GM12878 (cell line): ENCODE results near the gene CAP2. TPM values are rescaled to one million over a fixed set of nuclear protein-coding genes. Genes with fewer than 3 reads are reported as not detected.

ENCODE experiments used
- ATAC-seq: fragments of 200-7000 bp; cut with Tn5 transposase; 3 replicates; pipeline ENCODE4 v1.9.1; 2020; ENCODE audit warnings: mild to moderate bottlenecking, moderate library complexity
- BruUV-seq: library from RNA; stranded (reverse); fragments of 400-500 nt; replicated peaks from 2 replicates; lab custom pipeline; 2021; lab: Mats Ljungman, UMichigan
- CTCF ChIA-PET: fragments of 300-600 bp; sonication (Branson Sonifier 250); formaldehyde crosslinking; extraction: SDS; loops from one replicate; lab custom pipeline; 2021; ENCODE audit warnings: inconsistent platforms; lab: Yijun Ruan, JAX
- POLR2A ChIA-PET: fragments of 350-600 bp; formaldehyde crosslinking; extraction: SDS; loops from one replicate; lab custom pipeline; 2021; ENCODE audit warnings: inconsistent platforms; lab: Charles Lee
- RAD21 ChIA-PET: fragments of 300-600 bp; sonication (Branson Sonifier 250); formaldehyde crosslinking; loops from one replicate; lab custom pipeline; 2023; ENCODE audit warnings: antibody characterized with exemption; ENCODE audit not compliant: unreplicated experiment; lab: Charles Lee
- SMC1A ChIA-PET: fragments of 300-600 bp; sonication (Branson Sonifier 250); formaldehyde crosslinking; loops from one replicate; lab custom pipeline; 2023; ENCODE audit not compliant: unreplicated experiment, uncharacterized antibody; lab: Charles Lee
- DNase-seq: peaks from one replicate; pipeline ENCODE4 v3.0.0-alpha.2; 2011; ENCODE audit warnings: low read depth, low spot score
- FAIRE-seq: peaks from 3 replicates; lab custom pipeline; 2011; peaks lifted over from hg19 to GRCh38; lab: Jason Lieb, UNC
- H2AFZ ChIP-seq: 2 replicates; pipeline ENCODE4 v1.6.0; 2011; ENCODE audit warnings: low read depth, low read length, control low read depth; ENCODE audit not compliant: control insufficient read depth
- H3K27ac ChIP-seq: 2 replicates; pipeline ENCODE4 v1.5.1; 2011; ENCODE audit warnings: control low read depth; ENCODE audit not compliant: control insufficient read depth, insufficient read depth
- H3K27me3 ChIP-seq, 2 experiments: replicated peaks in 1 of 2; 2 replicates each; pipeline versions ENCODE4 v1.6.0 to v1.6.1; 2011; ENCODE audit warnings: low read length in 1 of 2; ENCODE audit not compliant: control insufficient read depth in 2 of 2, insufficient read depth in 2 of 2
- H3K36me3 ChIP-seq, 2 experiments: 2 replicates each; pipeline ENCODE4 v1.5.1; 2011; ENCODE audit warnings: low read length in 1 of 2; ENCODE audit not compliant: control insufficient read depth in 2 of 2, insufficient read depth in 2 of 2
- H3K4me1 ChIP-seq: 2 replicates; pipeline ENCODE4 v1.6.1; 2011; ENCODE audit warnings: mild to moderate bottlenecking, low read length, moderate library complexity, mixed read lengths; ENCODE audit not compliant: control insufficient read depth, insufficient read depth
- H3K4me2 ChIP-seq: 2 replicates; pipeline ENCODE4 v1.6.0; 2011; ENCODE audit warnings: control low read depth; ENCODE audit not compliant: control insufficient read depth, insufficient read depth
- H3K4me3 ChIP-seq: fragments of 200-600 bp; sonication (generic); 2 replicates; pipeline ENCODE4 v1.5.1; 2016
- H3K79me2 ChIP-seq: 2 replicates; pipeline ENCODE4 v1.6.0; 2011; ENCODE audit warnings: low read length; ENCODE audit not compliant: control insufficient read depth, insufficient read depth
- H3K9ac ChIP-seq: 2 replicates; pipeline ENCODE4 v1.8.0; 2011; ENCODE audit warnings: low read length, control low read depth, mixed read lengths; ENCODE audit not compliant: control insufficient read depth, insufficient read depth
- H3K9me3 ChIP-seq: replicated peaks from 3 replicates; pipeline ENCODE4 v1.5.1; 2011; ENCODE audit warnings: mild to moderate bottlenecking, low read length; ENCODE audit not compliant: control insufficient read depth, insufficient read depth
- H4K20me1 ChIP-seq: 2 replicates; pipeline ENCODE4 v1.6.0; 2011; ENCODE audit not compliant: control insufficient read depth, insufficient read depth
- EP300 ChIP-seq, 2 experiments: fragments of 150-350 bp in 1 of 2; IDR thresholded peaks; 2 replicates each; pipeline ENCODE4 v1.6.1; 2011 to 2012; ENCODE audit warnings: low read depth in 2 of 2, low read length in 2 of 2, borderline replicate concordance in 1 of 2, improper control_type of control experiment in 1 of 2, inconsistent platforms in 1 of 2; ENCODE audit not compliant: control insufficient read depth in 1 of 2
- HDAC6 ChIP-seq: fragments of 200-600 bp; sonication (generic); IDR thresholded peaks from one replicate; pipeline ENCODE4 v1.8.0; 2017; ENCODE audit warnings: antibody characterized with exemption; ENCODE audit not compliant: unreplicated experiment
- POLR2AphosphoS2 ChIP-seq: IDR thresholded peaks from 2 replicates; pipeline ENCODE4 v1.6.1; 2011; ENCODE audit warnings: low read depth, mild to moderate bottlenecking, low read length, improper control_type of control experiment, moderate library complexity
- POU2F2 ChIP-seq: IDR thresholded peaks from 3 replicates; pipeline ENCODE4 v1.6.1; 2011; ENCODE audit warnings: low read depth, mild to moderate bottlenecking, low read length, borderline replicate concordance
- TAF1 ChIP-seq: IDR thresholded peaks from 2 replicates; pipeline ENCODE4 v1.6.1; 2011; ENCODE audit warnings: mild to moderate bottlenecking, low read depth, low read length, borderline replicate concordance
- TCF12 ChIP-seq: IDR thresholded peaks from 2 replicates; pipeline ENCODE4 v1.6.1; 2011; ENCODE audit warnings: low read depth, mild to moderate bottlenecking, low read length
- ZNF622 ChIP-seq: fragments of 450-650 bp; IDR thresholded peaks from 2 replicates; pipeline ENCODE4 v1.6.1; 2017; ENCODE audit warnings: mild to moderate bottlenecking, inconsistent platforms
- WGBS: methylation state at CpG from one replicate; pipeline ENCODE4 v1.1.6; 2016; ENCODE audit warnings: low lambda C conversion rate; ENCODE audit not compliant: insufficient replicate concordance, insufficient coverage; ENCODE audit errors: missing lambda C conversion rate; 5-methylcytosine and 5-hydroxymethylcytosine counted together
- in situ Hi-C: fragments of 300-500 bp; cut with MboI; formaldehyde crosslinking; loops from 9 replicates; pipeline ENCODE4 v1.14.3; 2018; ENCODE audit warnings: mixed read lengths
- intact Hi-C: fragments of 100-400 bp; cut with micrococcal nuclease; formaldehyde crosslinking; loops from one replicate; pipeline ENCODE4 v1.14.2; 2022; ENCODE audit not compliant: unreplicated experiment
- polyA plus RNA-seq, 11 experiments: library from polyadenylated mRNA; depleted of rRNA in 4 of 11; unstranded in 6 of 11; stranded (reverse) in 5 of 11; fragments of >200 nt; fragmentation: Nextera tagmentation in 4 of 11; fragmentation: Illumina TruSeq in 1 of 11; extraction: Ambion mirVana in 4 of 11; extraction: Trizol in 1 of 11; gene quantifications; 1 replicate in 1 of 11; 2 replicates in 10 of 11; pipeline versions ENCODE4 v1.2.1 to v1.2.3, GENCODE V29; 2011 to 2016; ENCODE audit warnings: inconsistent platforms in 2 of 11, missing spikeins in 2 of 11, low read depth in 1 of 11
- total RNA-seq, 4 experiments: library from RNA; depleted of rRNA in 3 of 4; stranded (reverse); fragments of >200 nt in 3 of 4; fragmentation: Illumina TruSeq in 1 of 4; extraction: Trizol in 1 of 4; gene quantifications; 2 replicates each; pipeline versions ENCODE4 v1.2.1 to v1.2.3, GENCODE V29; 2013 to 2021
- TF ChIP-seq, protein P1 (sequence below): fragments of 450-650 bp; formaldehyde crosslinking; IDR thresholded peaks from 2 replicates; pipeline ENCODE4 v1.5.0; 2022; ENCODE audit warnings: mild to moderate bottlenecking, missing genetic modification characterization
- TF ChIP-seq, protein P2 (sequence below): IDR thresholded peaks from 2 replicates; pipeline ENCODE4 v1.6.1; 2012; ENCODE audit warnings: low read depth, low read length, improper control_type of control experiment
- TF ChIP-seq, protein P3 (sequence below): IDR thresholded peaks from 2 replicates; pipeline ENCODE4 v1.6.1; 2012; ENCODE audit warnings: low read depth, low read length, improper control_type of control experiment
- TF ChIP-seq, protein P4 (sequence below): IDR thresholded peaks from 2 replicates; pipeline ENCODE4 v1.6.1; 2011; ENCODE audit warnings: low read depth, low read length, improper control_type of control experiment, borderline replicate concordance
- TF ChIP-seq, protein P5 (sequence below): fragments of 450-650 bp; IDR thresholded peaks from 2 replicates; pipeline ENCODE4 v1.6.1; 2017; ENCODE audit warnings: low read depth, mild to moderate bottlenecking, moderate library complexity

CAP2 gene
- total and polyA plus RNA-seq, 10 of the 15 experiments (the other 5 are each of a cell fraction or from before 2014, with no cell fraction given): 0.10 to 2.0 (median 0.15) TPM; not detected in 7

DNA sequence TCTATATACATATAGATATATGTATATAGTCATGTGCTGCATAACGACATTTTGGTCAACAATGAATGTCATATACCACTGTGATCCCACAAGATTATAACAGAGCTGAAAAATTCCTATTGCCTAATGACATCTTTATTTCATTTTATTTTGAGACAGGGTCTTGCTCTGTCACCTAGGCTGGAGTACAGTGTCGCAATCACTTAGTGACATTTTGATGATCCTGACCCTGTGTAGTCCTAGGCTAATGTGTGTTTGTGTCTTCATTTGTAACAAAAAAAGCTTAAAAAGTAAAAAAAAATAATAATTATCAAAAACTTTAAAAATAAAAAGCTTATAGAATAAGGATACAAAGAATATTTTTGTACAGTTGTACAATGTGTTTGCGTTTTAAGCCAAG lies 202.7 kb downstream of the CAP2 start (continued):
- TF ChIP-seq TCF12 (no peak), HDAC6 (no peak)

DNA sequence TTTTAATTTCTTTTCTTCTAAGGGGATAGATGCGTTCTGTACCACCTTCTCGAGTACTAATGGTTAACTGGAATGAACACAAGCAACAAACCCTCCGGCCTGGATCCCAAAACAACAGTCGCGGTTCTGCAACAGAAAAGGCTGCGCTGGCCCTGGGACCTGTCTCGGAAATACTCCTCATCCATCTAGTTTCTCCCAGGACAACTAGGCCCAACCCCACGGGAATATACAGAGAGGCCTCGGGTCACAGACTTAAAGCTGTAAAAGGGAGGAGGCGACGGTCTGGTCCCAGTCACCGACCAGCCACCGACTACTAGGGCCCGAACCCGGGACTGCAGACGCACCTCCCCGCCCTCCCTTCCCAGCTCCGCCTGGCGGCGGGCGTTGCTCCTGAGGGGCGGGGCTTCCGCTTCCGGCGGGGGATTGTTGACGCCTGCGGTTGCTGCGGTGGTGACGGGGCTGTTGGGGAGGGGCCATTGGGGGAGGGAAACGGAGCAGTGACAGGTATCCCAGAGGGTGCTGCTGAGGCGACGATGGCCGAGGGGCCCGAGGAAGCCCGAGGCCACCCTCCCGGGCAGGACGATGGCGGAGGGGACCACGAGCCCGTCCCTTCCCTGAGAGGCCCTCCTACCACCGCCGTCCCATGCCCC lies 206.6 kb downstream of the CAP2 start, which contains the start of gene FAM8A1:
FAM8A1 (plus strand) TSS at position 426 of the 650 bp plus-strand sequence; CDS start at position 534, 108 bp downstream.
- SMC1A ChIA-PET: interaction anchor here (1.3 to 3.2 kb wide), 3 partner anchors 8 to 102 kb away, joined by 4 to 12 read pairs (median 5); no protein-coding TSS in a partner anchor
- in situ Hi-C loops: no loop called here
- WGBS: 11% methylated on average over 42 of the region's 42 CpGs
- intact Hi-C loops: loop anchor here (2.0 kb wide), 1 partner anchor 107 kb away; the partner anchor contains the start of gene NUP153
- H3K9me3 ChIP-seq: no peaks in the 10 kb centered on the region
- H3K27ac ChIP-seq: peak within 1 kb of the TSS; percentile 72
- H3K27me3 ChIP-seq: no peaks in the 10 kb centered on the region
- ATAC-seq (peak; percentile 90), FAIRE-seq (peak; percentile 71), DNase-seq (peak; percentile 66)
- POLR2A ChIA-PET: interaction anchor here (0.6 to 2.5 kb wide), 7 partner anchors 13 to 749 kb away, joined by 3 to 12 read pairs (median 3); no protein-coding TSS in a partner anchor
- H3K79me2 ChIP-seq: peaks cover 5% of the 10 kb centered on the region
- no peaks in the 10 kb centered on the region; a peak in 1 of 4 replicates for H3K36me3 ChIP-seq
- H3K9ac ChIP-seq: peak within 1 kb of the TSS; percentile 66
- no TSS peak for BruUV-seq
- RAD21 ChIA-PET: interaction anchor here (0.6 to 2.0 kb wide), 8 partner anchors 21 to 245 kb away, joined by 3 to 13 read pairs (median 3); partner anchors contain the start of gene NUP153
- CTCF ChIA-PET: interaction anchor here (0.5 to 2.5 kb wide), 9 partner anchors 8 to 536 kb away, joined by 3 to 24 read pairs (median 3); partner anchors contain the start of gene NUP153
- peak within 1 kb of the TSS; percentile 95 for H2AFZ ChIP-seq
- peak within 1 kb of the TSS; percentile 97 for H3K4me2 ChIP-seq
- no peaks in the 10 kb centered on the region for H4K20me1 ChIP-seq
- no peaks in the 10 kb centered on the region; the same call in 1 of the 2 replicates for H3K4me1 ChIP-seq
- H3K4me3 ChIP-seq: peak within 1 kb of the TSS; percentile 95
- TF ChIP-seq, protein P1, sequence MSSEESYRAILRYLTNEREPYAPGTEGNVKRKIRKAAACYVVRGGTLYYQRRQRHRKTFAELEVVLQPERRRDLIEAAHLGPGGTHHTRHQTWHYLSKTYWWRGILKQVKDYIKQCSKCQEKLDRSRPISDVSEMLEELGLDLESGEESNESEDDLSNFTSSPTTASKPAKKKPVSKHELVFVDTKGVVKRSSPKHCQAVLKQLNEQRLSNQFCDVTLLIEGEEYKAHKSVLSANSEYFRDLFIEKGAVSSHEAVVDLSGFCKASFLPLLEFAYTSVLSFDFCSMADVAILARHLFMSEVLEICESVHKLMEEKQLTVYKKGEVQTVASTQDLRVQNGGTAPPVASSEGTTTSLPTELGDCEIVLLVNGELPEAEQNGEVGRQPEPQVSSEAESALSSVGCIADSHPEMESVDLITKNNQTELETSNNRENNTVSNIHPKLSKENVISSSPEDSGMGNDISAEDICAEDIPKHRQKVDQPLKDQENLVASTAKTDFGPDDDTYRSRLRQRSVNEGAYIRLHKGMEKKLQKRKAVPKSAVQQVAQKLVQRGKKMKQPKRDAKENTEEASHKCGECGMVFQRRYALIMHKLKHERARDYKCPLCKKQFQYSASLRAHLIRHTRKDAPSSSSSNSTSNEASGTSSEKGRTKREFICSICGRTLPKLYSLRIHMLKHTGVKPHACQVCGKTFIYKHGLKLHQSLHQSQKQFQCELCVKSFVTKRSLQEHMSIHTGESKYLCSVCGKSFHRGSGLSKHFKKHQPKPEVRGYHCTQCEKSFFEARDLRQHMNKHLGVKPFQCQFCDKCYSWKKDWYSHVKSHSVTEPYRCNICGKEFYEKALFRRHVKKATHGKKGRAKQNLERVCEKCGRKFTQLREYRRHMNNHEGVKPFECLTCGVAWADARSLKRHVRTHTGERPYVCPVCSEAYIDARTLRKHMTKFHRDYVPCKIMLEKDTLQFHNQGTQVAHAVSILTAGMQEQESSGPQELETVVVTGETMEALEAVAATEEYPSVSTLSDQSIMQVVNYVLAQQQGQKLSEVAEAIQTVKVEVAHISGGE (CRISPR knock-in tag): no peak
- TF ChIP-seq TAF1 (no peak; the same call in 1 of the 2 replicates), ZNF622 (no peak), EP300 (IDR thresholded peaks at IDR 0.05; ENCODE audit: borderline replicate concordance in 1 of 2, control insufficient read depth in 1 of 2, low read depth in 2 of 2, low read length in 2 of 2) (peak in 1 of 2 experiments; percentile 35; a peak in 1 of 4 replicates), POLR2AphosphoS2 (no peak), POU2F2 (0 out of 3 replicates have a peak, but pooled peaks have one; percentile 17)
- TF ChIP-seq, protein P2, sequence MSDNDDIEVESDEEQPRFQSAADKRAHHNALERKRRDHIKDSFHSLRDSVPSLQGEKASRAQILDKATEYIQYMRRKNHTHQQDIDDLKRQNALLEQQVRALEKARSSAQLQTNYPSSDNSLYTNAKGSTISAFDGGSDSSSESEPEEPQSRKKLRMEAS: 0 out of 2 replicates have a peak, but pooled peaks have one; percentile 42
- TF ChIP-seq, protein P3, sequence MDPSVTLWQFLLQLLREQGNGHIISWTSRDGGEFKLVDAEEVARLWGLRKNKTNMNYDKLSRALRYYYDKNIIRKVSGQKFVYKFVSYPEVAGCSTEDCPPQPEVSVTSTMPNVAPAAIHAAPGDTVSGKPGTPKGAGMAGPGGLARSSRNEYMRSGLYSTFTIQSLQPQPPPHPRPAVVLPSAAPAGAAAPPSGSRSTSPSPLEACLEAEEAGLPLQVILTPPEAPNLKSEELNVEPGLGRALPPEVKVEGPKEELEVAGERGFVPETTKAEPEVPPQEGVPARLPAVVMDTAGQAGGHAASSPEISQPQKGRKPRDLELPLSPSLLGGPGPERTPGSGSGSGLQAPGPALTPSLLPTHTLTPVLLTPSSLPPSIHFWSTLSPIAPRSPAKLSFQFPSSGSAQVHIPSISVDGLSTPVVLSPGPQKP: peak; percentile 86
- TF ChIP-seq, protein P4, sequence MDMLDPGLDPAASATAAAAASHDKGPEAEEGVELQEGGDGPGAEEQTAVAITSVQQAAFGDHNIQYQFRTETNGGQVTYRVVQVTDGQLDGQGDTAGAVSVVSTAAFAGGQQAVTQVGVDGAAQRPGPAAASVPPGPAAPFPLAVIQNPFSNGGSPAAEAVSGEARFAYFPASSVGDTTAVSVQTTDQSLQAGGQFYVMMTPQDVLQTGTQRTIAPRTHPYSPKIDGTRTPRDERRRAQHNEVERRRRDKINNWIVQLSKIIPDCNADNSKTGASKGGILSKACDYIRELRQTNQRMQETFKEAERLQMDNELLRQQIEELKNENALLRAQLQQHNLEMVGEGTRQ: no peak
- TF ChIP-seq, protein P5, sequence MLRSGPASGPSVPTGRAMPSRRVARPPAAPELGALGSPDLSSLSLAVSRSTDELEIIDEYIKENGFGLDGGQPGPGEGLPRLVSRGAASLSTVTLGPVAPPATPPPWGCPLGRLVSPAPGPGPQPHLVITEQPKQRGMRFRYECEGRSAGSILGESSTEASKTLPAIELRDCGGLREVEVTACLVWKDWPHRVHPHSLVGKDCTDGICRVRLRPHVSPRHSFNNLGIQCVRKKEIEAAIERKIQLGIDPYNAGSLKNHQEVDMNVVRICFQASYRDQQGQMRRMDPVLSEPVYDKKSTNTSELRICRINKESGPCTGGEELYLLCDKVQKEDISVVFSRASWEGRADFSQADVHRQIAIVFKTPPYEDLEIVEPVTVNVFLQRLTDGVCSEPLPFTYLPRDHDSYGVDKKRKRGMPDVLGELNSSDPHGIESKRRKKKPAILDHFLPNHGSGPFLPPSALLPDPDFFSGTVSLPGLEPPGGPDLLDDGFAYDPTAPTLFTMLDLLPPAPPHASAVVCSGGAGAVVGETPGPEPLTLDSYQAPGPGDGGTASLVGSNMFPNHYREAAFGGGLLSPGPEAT: 0 out of 2 replicates have a peak, but pooled peaks have one; percentile 27
